Activated B cell treated with CpG ODN at 0.5 μM for 24 hours (primary cell): ENCODE results near the gene CATSPER3. TPM values are rescaled to one million over a fixed set of nuclear protein-coding genes. Genes with fewer than 3 reads are reported as not detected.

Experiments
- ATAC-seq: fragments of 200-7000 bp; cut with Tn5 transposase; one replicate; pipeline ENCODE4 v1.10.0; 2021; ENCODE audit warnings: low read depth, mild to moderate bottlenecking, moderate library complexity
- CTCF ChIA-PET: fragments of 350-600 bp; sonication (Branson Sonifier 250); formaldehyde crosslinking; loops from one replicate; lab custom pipeline; 2021; ENCODE audit warnings: antibody characterized with exemption; lab: Charles Lee
- POLR2A ChIA-PET: fragments of 350-600 bp; sonication (Branson Sonifier 250); formaldehyde crosslinking; loops from one replicate; lab custom pipeline; 2021; ENCODE audit warnings: antibody characterized with exemption; lab: Charles Lee
- DNase-seq: peaks from one replicate; pipeline ENCODE4 v3.0.0; 2022
- H3K27ac Mint-ChIP-seq: one replicate; pipeline ENCODE4 v1.8.0; 2020; ENCODE audit warnings: mixed read lengths
- H3K27me3 Mint-ChIP-seq: one replicate; pipeline ENCODE4 v1.8.0; 2021; ENCODE audit warnings: mixed read lengths
- H3K36me3 Mint-ChIP-seq: one replicate; pipeline ENCODE4 v1.8.0; 2021; ENCODE audit warnings: low read depth, mixed read lengths
- H3K4me1 Mint-ChIP-seq: one replicate; pipeline ENCODE4 v1.8.0; 2021; ENCODE audit warnings: mixed read lengths
- H3K4me3 Mint-ChIP-seq: one replicate; pipeline ENCODE4 v1.8.0; 2020; ENCODE audit warnings: mild to moderate bottlenecking, mixed read lengths
- H3K9me3 Mint-ChIP-seq: one replicate; pipeline ENCODE4 v1.8.0; 2020; ENCODE audit warnings: mixed read lengths
- CTCF ChIP-seq: fragments of 200-600 bp; IDR thresholded peaks from one replicate; pipeline ENCODE4 v1.8.0; 2022; ENCODE audit warnings: antibody characterized with exemption, mild to moderate bottlenecking
- intact Hi-C: fragments of 100-400 bp; cut with micrococcal nuclease; formaldehyde crosslinking; loops from one replicate; pipeline ENCODE4 v1.15.1; 2024
- total RNA-seq: library from RNA; stranded (reverse); gene quantifications from 2 replicates; pipeline ENCODE4 v1.2.3, GENCODE V29; 2022

CATSPER3 gene
- total RNA-seq, 1 donor from 2014 or later = 0.95 TPM

GRCh38 chr5:135037519-135038204 is 70.0 kb downstream of the CATSPER3 start:
- Mint-ChIP-seq H3K27me3 (peaks cover 50% of the 10 kb centered on the region), H3K4me3 (no peak overlapping the region), H3K36me3 (no peaks in the 10 kb centered on the region), H3K9me3 (no peaks in the 10 kb centered on the region), H3K27ac (no peak overlapping the region), H3K4me1 (peaks cover 31% of the 10 kb centered on the region)
- CTCF ChIA-PET = no interaction called here
- no peak for ATAC-seq
- no peak for DNase-seq
- intact Hi-C loops = no loop called here
- TF ChIP-seq CTCF = no peak
- POLR2A ChIA-PET = no interaction called here

- Mint-ChIP-seq H3K4me1 (peaks cover 28% of the 10 kb centered on the region), H3K27me3 (peaks cover 53% of the 10 kb centered on the region), H3K9me3 (no peaks in the 10 kb centered on the region), H3K36me3 (no peaks in the 10 kb centered on the region), H3K4me3 (peak overlapping the region; percentile 35), H3K27ac (no peak overlapping the region)
- DNase-seq (no peak), ATAC-seq (no peak)
- intact Hi-C loops = no loop called here
- no peak for TF ChIP-seq CTCF
- CTCF ChIA-PET = no interaction called here
- POLR2A ChIA-PET = no interaction called here
Measured at GRCh38 chr5:135038205-135038812, 70.6 kb downstream of the CATSPER3 start.

GRCh38 chr5:135038813-135039270 is 71.1 kb downstream of the CATSPER3 start:
- ATAC-seq = no peak
- intact Hi-C loops = loop anchor here (1.0 kb wide), 2 partner anchors 8 to 14 kb away; no protein-coding TSS in a partner anchor
- H3K4me3 Mint-ChIP-seq = peak overlapping the region; percentile 44

GRCh38 chr5:135039271-135040033 is 71.7 kb downstream of the CATSPER3 start:
- Mint-ChIP-seq H3K27me3 (peaks cover 59% of the 10 kb centered on the region), H3K9me3 (no peaks in the 10 kb centered on the region), H3K4me1 (peaks cover 25% of the 10 kb centered on the region), H3K27ac (no peak overlapping the region), H3K36me3 (no peaks in the 10 kb centered on the region), H3K4me3 (peak overlapping the region; percentile 15)
- ATAC-seq = peak; percentile 41
- CTCF ChIA-PET = interaction anchor here (0.6 to 0.8 kb wide), 2 partner anchors 14 to 622 kb away, joined by 3 read pairs; no protein-coding TSS in a partner anchor
- POLR2A ChIA-PET = interaction anchor here (1.0 kb wide), 1 partner anchor 14 kb away, joined by 8 read pairs; no protein-coding TSS in a partner anchor
- TF ChIP-seq CTCF = no peak
- intact Hi-C loops = loop anchor here (1.0 kb wide), 2 partner anchors 8 to 14 kb away; no protein-coding TSS in a partner anchor
- DNase-seq = no peak

More at GRCh38 chr5:135038813-135039270, 71.1 kb downstream of the CATSPER3 start:
- CTCF ChIA-PET = no interaction called here
- POLR2A ChIA-PET = interaction anchor here (1.0 kb wide), 1 partner anchor 14 kb away, joined by 8 read pairs; no protein-coding TSS in a partner anchor
- TF ChIP-seq CTCF = no peak
- no peak overlapping the region for H3K27ac Mint-ChIP-seq
- peaks cover 27% of the 10 kb centered on the region for H3K4me1 Mint-ChIP-seq
- no peaks in the 10 kb centered on the region for H3K36me3 Mint-ChIP-seq
- H3K27me3 Mint-ChIP-seq = peaks cover 57% of the 10 kb centered on the region
- DNase-seq = no peak
- H3K9me3 Mint-ChIP-seq = no peaks in the 10 kb centered on the region
